Measurements from ENCODE around the gene OSBPL3. TPM values are rescaled to one million over a fixed set of nuclear protein-coding genes. Genes with fewer than 3 reads are reported as not detected.

OSBPL3 gene
- total RNA-seq, 1 donor from 2014 or later = 8.0 TPM

GRCh38 chr7:24930856-24931255 lies 49.1 kb downstream of the OSBPL3 start:
- no peak overlapping the region for H3K27ac Mint-ChIP-seq
- Histone ChIP-seq H2AFZ (replicated peaks) (no peak overlapping the region), H3K27ac (no peak overlapping the region), H3K9ac (no peak overlapping the region), H4K20me1 (ENCODE audit: low read depth) (no peaks in the 10 kb centered on the region), H3F3A (ENCODE audit: low read depth) (peaks cover 13% of the 10 kb centered on the region), H3K9me3 (ENCODE audit: low read depth) (no peaks in the 10 kb centered on the region), H3K4me1 (peaks cover 18% of the 10 kb centered on the region), H3K27me3 (no peaks in the 10 kb centered on the region), H3K4me2 (no peak overlapping the region), H3K79me2 (ENCODE audit: low read depth) (no peaks in the 10 kb centered on the region), H3K4me3 (no peak overlapping the region), H3K36me3 (no peaks in the 10 kb centered on the region)
- peaks cover 40% of the 10 kb centered on the region for H3K4me1 Mint-ChIP-seq
- H3K9me3 Mint-ChIP-seq = peaks cover 4% of the 10 kb centered on the region
- TF ChIP-seq EZH2 (IDR thresholded peaks at IDR 0.05) (no peak), CTCF (IDR thresholded peaks at IDR 0.05) (no peak), EZH2phosphoT487 (IDR thresholded peaks at IDR 0.05) (no peak)
- no peak for DNase-seq (ENCODE audit: low spot score)
- H3K4me3 Mint-ChIP-seq = no peak overlapping the region
- peaks cover 10% of the 10 kb centered on the region for H3K36me3 Mint-ChIP-seq
- H3K27me3 Mint-ChIP-seq (ENCODE audit: insufficient read depth, low read depth) = peaks cover 3% of the 10 kb centered on the region

GRCh38 chr7:24926623-24927524 lies 53.1 kb downstream of the OSBPL3 start:
- Histone ChIP-seq H3K4me1 (peaks cover 4% of the 10 kb centered on the region), H3K9ac (no peak overlapping the region), H4K20me1 (ENCODE audit: low read depth) (no peaks in the 10 kb centered on the region), H3K4me3 (no peak overlapping the region), H3K79me2 (ENCODE audit: low read depth) (no peaks in the 10 kb centered on the region), H3K36me3 (no peaks in the 10 kb centered on the region), H3F3A (ENCODE audit: low read depth) (peaks cover under 1% of the 10 kb centered on the region), H2AFZ (replicated peaks) (no peak overlapping the region), H3K9me3 (ENCODE audit: low read depth) (no peaks in the 10 kb centered on the region), H3K27ac (no peak overlapping the region), H3K4me2 (no peak overlapping the region), H3K27me3 (no peaks in the 10 kb centered on the region)
- DNase-seq (ENCODE audit: low spot score) = no peak
- Mint-ChIP-seq H3K4me3 (no peak overlapping the region), H3K4me1 (peaks cover 18% of the 10 kb centered on the region), H3K27me3 (ENCODE audit: insufficient read depth, low read depth) (peaks cover 3% of the 10 kb centered on the region), H3K9me3 (peaks cover 4% of the 10 kb centered on the region), H3K36me3 (peaks cover 10% of the 10 kb centered on the region), H3K27ac (no peak overlapping the region)
- no peak for TF ChIP-seq EZH2 (IDR thresholded peaks at IDR 0.05)
- TF ChIP-seq CTCF (IDR thresholded peaks at IDR 0.05) = no peak
- TF ChIP-seq EZH2phosphoT487 (IDR thresholded peaks at IDR 0.05) = no peak

GRCh38 chr7:24924375-24924774 lies 55.6 kb downstream of the OSBPL3 start:
- Histone ChIP-seq H3K79me2 (ENCODE audit: low read depth) (no peaks in the 10 kb centered on the region), H3K36me3 (no peaks in the 10 kb centered on the region), H3K9ac (no peak overlapping the region), H3K27ac (no peak overlapping the region), H3K4me1 (peaks cover 11% of the 10 kb centered on the region), H3K4me2 (no peak overlapping the region), H3K27me3 (no peaks in the 10 kb centered on the region), H3K4me3 (no peak overlapping the region), H2AFZ (replicated peaks) (no peak overlapping the region), H3F3A (ENCODE audit: low read depth) (no peaks in the 10 kb centered on the region), H3K9me3 (ENCODE audit: low read depth) (no peaks in the 10 kb centered on the region), H4K20me1 (ENCODE audit: low read depth) (no peaks in the 10 kb centered on the region)
- Mint-ChIP-seq H3K36me3 (peaks cover 6% of the 10 kb centered on the region), H3K27ac (no peak overlapping the region), H3K9me3 (no peaks in the 10 kb centered on the region), H3K4me1 (peaks cover 19% of the 10 kb centered on the region), H3K27me3 (ENCODE audit: insufficient read depth, low read depth) (no peaks in the 10 kb centered on the region), H3K4me3 (no peak overlapping the region)
- DNase-seq (ENCODE audit: low spot score) = no peak
- TF ChIP-seq EZH2 (IDR thresholded peaks at IDR 0.05) = no peak
- TF ChIP-seq EZH2phosphoT487 (IDR thresholded peaks at IDR 0.05) = no peak
- TF ChIP-seq CTCF (IDR thresholded peaks at IDR 0.05) = no peak

Measured in neural progenitor cell (in vitro differentiated cells).